ENCODE measurements around the gene TSHZ3. TPM values are rescaled to one million over a fixed set of nuclear protein-coding genes. Genes with fewer than 3 reads are reported as not detected.

TSHZ3 gene
- polyA plus RNA-seq, 1 experiment, result 10.9 TPM

GRCh38 chr19:31352296-31352781 lies 3.1 kb upstream of the TSHZ3 start:
- no peak for DNase-seq (ENCODE audit: low read depth, low spot score)
- H3K9me3 ChIP-seq (ENCODE audit: control insufficient read depth, insufficient read depth, low read length), result peaks cover 8% of the 10 kb centered on the region; the same call in 1 of the 2 replicates
- ChIA-PET POLR2A (no interaction called here), CTCF (interaction anchor here (1.4 kb wide), 1 partner anchor 14 kb away, joined by 3 read pairs; no protein-coding TSS in a partner anchor)
- no peak for TF ChIP-seq CTCF (IDR thresholded peaks at IDR 0.05; ENCODE audit: low read depth, low read length)
- H3K4me3 ChIP-seq (ENCODE audit: low read depth, low read length), result peak overlapping the region; percentile 88
- H3K27me3 ChIP-seq (ENCODE audit: control insufficient read depth, insufficient read depth, low read length), result no peaks in the 10 kb centered on the region
- H3K27ac ChIP-seq (ENCODE audit: low read depth, low read length), result no peak overlapping the region

GRCh38 chr19:31351855-31352195 lies 2.6 kb upstream of the TSHZ3 start:
- H3K27ac ChIP-seq (ENCODE audit: low read depth, low read length), result peak overlapping the region; percentile 11
- peak overlapping the region; percentile 88 for H3K4me3 ChIP-seq (ENCODE audit: low read depth, low read length)
- DNase-seq (ENCODE audit: low read depth, low spot score), result no peak
- no peak for TF ChIP-seq CTCF (IDR thresholded peaks at IDR 0.05; ENCODE audit: low read depth, low read length)
- H3K9me3 ChIP-seq (ENCODE audit: control insufficient read depth, insufficient read depth, low read length), result peaks cover 3% of the 10 kb centered on the region; the same call in 1 of the 2 replicates
- CTCF ChIA-PET, result interaction anchor here (1.4 kb wide), 1 partner anchor 14 kb away, joined by 3 read pairs; no protein-coding TSS in a partner anchor
- no peaks in the 10 kb centered on the region for H3K27me3 ChIP-seq (ENCODE audit: control insufficient read depth, insufficient read depth, low read length)
- POLR2A ChIA-PET, result no interaction called here

GRCh38 chr19:31351056-31351854 lies 2.0 kb upstream of the TSHZ3 start:
- no peak for TF ChIP-seq CTCF (IDR thresholded peaks at IDR 0.05; ENCODE audit: low read depth, low read length)
- POLR2A ChIA-PET, result interaction anchor here (1.5 kb wide), 1 partner anchor 13 kb away, joined by 5 read pairs; no protein-coding TSS in a partner anchor
- Histone ChIP-seq H3K27ac (ENCODE audit: low read depth, low read length) (peak overlapping the region; percentile 68), H3K4me3 (ENCODE audit: low read depth, low read length) (peak overlapping the region; percentile 88), H3K9me3 (ENCODE audit: control insufficient read depth, insufficient read depth, low read length) (peaks cover 3% of the 10 kb centered on the region; the same call in 1 of the 2 replicates), H3K27me3 (ENCODE audit: control insufficient read depth, insufficient read depth, low read length) (no peaks in the 10 kb centered on the region)
- DNase-seq (ENCODE audit: low read depth, low spot score), result no peak
- CTCF ChIA-PET, result interaction anchor here (1.2 kb wide), 1 partner anchor 13 kb away, joined by 3 read pairs; no protein-coding TSS in a partner anchor

- Histone ChIP-seq H3K4me3 (ENCODE audit: low read depth, low read length) (peak overlapping the region; percentile 88), H3K27ac (ENCODE audit: low read depth, low read length) (peak overlapping the region; percentile 68), H3K27me3 (ENCODE audit: control insufficient read depth, insufficient read depth, low read length) (no peaks in the 10 kb centered on the region), H3K9me3 (ENCODE audit: control insufficient read depth, insufficient read depth, low read length) (peaks cover under 1% of the 10 kb centered on the region; the same call in 1 of the 2 replicates)
- ChIA-PET POLR2A (interaction anchor here (1.0 to 1.5 kb wide), 4 partner anchors 13 to 126 kb away, joined by 3 to 5 read pairs (median 4); no protein-coding TSS in a partner anchor), CTCF (interaction anchor here (1.2 kb wide), 1 partner anchor 13 kb away, joined by 3 read pairs; no protein-coding TSS in a partner anchor)
- TF ChIP-seq CTCF (IDR thresholded peaks at IDR 0.05; ENCODE audit: low read depth, low read length), result no peak
- no peak for DNase-seq (ENCODE audit: low read depth, low spot score)
Measured at GRCh38 chr19:31350693-31351055, 1.4 kb upstream of the TSHZ3 start.

Measured in AG04450 (cell line).